Measurements from ENCODE around the gene CBL.
A peak's percentile ranks its signal among the peaks of the same experiment; 100 is the strongest.

CBL gene

GRCh38 chr11:119173453-119173852 is 32.7 kb upstream of the CBL start:
- no peak overlapping the region for H3K27ac ChIP-seq
- DNase-seq (ENCODE audit: low spot score) = no peak
- ChIA-PET CTCF (interaction anchor here (0.8 kb wide), 2 partner anchors 28 to 164 kb away, joined by 3 read pairs; no protein-coding TSS in a partner anchor), POLR2A (ENCODE audit: low non-redundant PET) (no interaction called here)
- no peak for TF ChIP-seq CTCF (conservative IDR thresholded peaks at IDR 0.05; ENCODE audit: low read depth)

- peak overlapping the region; percentile 46; the same call in 1 of the 2 replicates for H3K27ac ChIP-seq
- DNase-seq (ENCODE audit: low spot score) = peak; percentile 36
- no peak for TF ChIP-seq CTCF (conservative IDR thresholded peaks at IDR 0.05; ENCODE audit: low read depth)
- CTCF ChIA-PET = interaction anchor here (0.6 kb wide), 2 partner anchors 9 to 1061 kb away, joined by 4 to 5 read pairs; no protein-coding TSS in a partner anchor
- POLR2A ChIA-PET (ENCODE audit: low non-redundant PET) = no interaction called here
Measured at GRCh38 chr11:119175493-119176077, 30.6 kb upstream of the CBL start.

- TF ChIP-seq CTCF (conservative IDR thresholded peaks at IDR 0.05; ENCODE audit: low read depth) = no peak
- H3K27ac ChIP-seq = no peak overlapping the region
- CTCF ChIA-PET = no interaction called here
- POLR2A ChIA-PET (ENCODE audit: low non-redundant PET) = interaction anchor here (0.5 kb wide), 1 partner anchor 93 kb away, joined by 8 read pairs; no protein-coding TSS in a partner anchor
- DNase-seq (ENCODE audit: low spot score) = no peak
Measured at GRCh38 chr11:119178166-119178680, 27.9 kb upstream of the CBL start.

GRCh38 chr11:119179342-119179741 is 26.8 kb upstream of the CBL start:
- POLR2A ChIA-PET (ENCODE audit: low non-redundant PET) = no interaction called here

GRCh38 chr11:119179983-119180382 is 26.2 kb upstream of the CBL start:
- no peak for TF ChIP-seq CTCF (conservative IDR thresholded peaks at IDR 0.05; ENCODE audit: low read depth)
- POLR2A ChIA-PET (ENCODE audit: low non-redundant PET) = no interaction called here
- CTCF ChIA-PET = interaction anchor here (0.6 to 0.8 kb wide), 2 partner anchors 21 to 97 kb away, joined by 4 read pairs; no protein-coding TSS in a partner anchor
- no peak for DNase-seq (ENCODE audit: low spot score)
- H3K27ac ChIP-seq = no peak overlapping the region

More at GRCh38 chr11:119179342-119179741, 26.8 kb upstream of the CBL start:
- CTCF ChIA-PET = interaction anchor here (0.6 to 0.8 kb wide), 2 partner anchors 22 to 98 kb away, joined by 4 read pairs; no protein-coding TSS in a partner anchor
- no peak for DNase-seq (ENCODE audit: low spot score)
- no peak for TF ChIP-seq CTCF (conservative IDR thresholded peaks at IDR 0.05; ENCODE audit: low read depth)
- no peak overlapping the region for H3K27ac ChIP-seq

- no peak for TF ChIP-seq CTCF (conservative IDR thresholded peaks at IDR 0.05; ENCODE audit: low read depth)
- CTCF ChIA-PET = interaction anchor here (0.6 to 1.1 kb wide), 2 partner anchors 16 to 25 kb away, joined by 3 read pairs; partner anchors contain the start of gene CBL
- DNase-seq (ENCODE audit: low spot score) = no peak
- POLR2A ChIA-PET (ENCODE audit: low non-redundant PET) = no interaction called here
- no peak overlapping the region for H3K27ac ChIP-seq
Measured at GRCh38 chr11:119180729-119181676, 25.1 kb upstream of the CBL start.
